Measurements from ENCODE around the gene MRPL37. TPM values are rescaled to one million over a fixed set of nuclear protein-coding genes. Genes with fewer than 3 reads are reported as not detected.

MRPL37 gene
- total and polyA plus RNA-seq, 7 donors, result 68.9 to 109 (median 100) TPM

DNA sequence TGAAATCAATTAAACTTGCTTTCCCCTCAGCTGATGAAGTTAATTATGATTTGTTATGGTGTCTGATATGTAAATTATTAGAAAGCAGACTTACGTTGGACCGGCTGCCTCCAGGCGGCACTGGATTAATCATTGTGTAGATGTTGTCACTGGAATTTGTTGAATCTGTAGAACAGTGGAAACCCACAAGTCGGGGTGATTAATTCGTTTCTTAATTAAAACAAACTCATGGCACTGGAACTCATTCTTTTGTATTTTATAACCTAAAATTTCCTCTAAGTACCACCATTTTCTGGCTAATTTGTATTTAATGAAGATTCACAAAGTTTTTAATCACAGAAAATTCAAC is 39.0 kb downstream of the MRPL37 start:
- 92 to 96% (median 95%) methylated on average over 5 of the region's 5 CpGs for WGBS, 3 donors
- intact Hi-C loops (cut with DNase I), result no loop called here
- DNase-seq, result no peak

DNA sequence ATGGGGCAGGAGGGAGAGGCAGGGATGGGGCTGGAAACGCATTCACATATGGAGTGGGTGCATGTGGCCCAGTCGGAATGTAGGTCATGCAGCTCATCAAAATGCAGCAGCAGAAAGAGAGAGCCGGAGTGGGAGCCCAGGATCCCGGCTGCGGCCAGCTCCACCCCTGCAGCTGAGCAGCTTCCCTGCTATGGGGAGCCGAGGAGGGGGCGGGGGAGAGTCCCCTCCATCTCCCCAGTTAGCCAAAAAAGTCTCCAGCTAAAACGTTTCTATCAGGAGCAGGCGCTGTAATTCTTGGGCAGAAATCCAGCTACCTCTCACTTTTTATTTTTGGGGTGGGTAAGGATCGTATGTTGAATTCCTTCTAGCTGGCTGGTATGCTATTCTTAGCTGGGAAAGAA is 39.7 kb downstream of the MRPL37 start:
- H3K27ac ChIP-seq, result no peak overlapping the region
- no peaks in the 10 kb centered on the region for H3K27me3 ChIP-seq (ENCODE audit: insufficient read depth in 3 of 3, low read length in 2 of 3)
- 66 to 87% (median 69%) methylated on average over 10 of the region's 10 CpGs for WGBS, 3 donors
- DNase-seq (no peak), ATAC-seq (peak in 1 of 4 donors; percentile 32)
- no peaks in the 10 kb centered on the region for H3K4me1 ChIP-seq
- intact Hi-C loops (cut with DNase I), result no loop called here
- no peak overlapping the region for H3K4me3 ChIP-seq
- TF ChIP-seq, protein P1, sequence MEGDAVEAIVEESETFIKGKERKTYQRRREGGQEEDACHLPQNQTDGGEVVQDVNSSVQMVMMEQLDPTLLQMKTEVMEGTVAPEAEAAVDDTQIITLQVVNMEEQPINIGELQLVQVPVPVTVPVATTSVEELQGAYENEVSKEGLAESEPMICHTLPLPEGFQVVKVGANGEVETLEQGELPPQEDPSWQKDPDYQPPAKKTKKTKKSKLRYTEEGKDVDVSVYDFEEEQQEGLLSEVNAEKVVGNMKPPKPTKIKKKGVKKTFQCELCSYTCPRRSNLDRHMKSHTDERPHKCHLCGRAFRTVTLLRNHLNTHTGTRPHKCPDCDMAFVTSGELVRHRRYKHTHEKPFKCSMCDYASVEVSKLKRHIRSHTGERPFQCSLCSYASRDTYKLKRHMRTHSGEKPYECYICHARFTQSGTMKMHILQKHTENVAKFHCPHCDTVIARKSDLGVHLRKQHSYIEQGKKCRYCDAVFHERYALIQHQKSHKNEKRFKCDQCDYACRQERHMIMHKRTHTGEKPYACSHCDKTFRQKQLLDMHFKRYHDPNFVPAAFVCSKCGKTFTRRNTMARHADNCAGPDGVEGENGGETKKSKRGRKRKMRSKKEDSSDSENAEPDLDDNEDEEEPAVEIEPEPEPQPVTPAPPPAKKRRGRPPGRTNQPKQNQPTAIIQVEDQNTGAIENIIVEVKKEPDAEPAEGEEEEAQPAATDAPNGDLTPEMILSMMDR (IDR thresholded peaks at IDR 0.05), result no peak
- peaks cover 0 to 69% of the 10 kb centered on the region in 2 donors for H3K36me3 ChIP-seq (ENCODE audit: insufficient read depth in 1 of 2, low read depth in 1 of 2)
- H3K9me3 ChIP-seq, result no peaks in the 10 kb centered on the region

More for the DNA sequence above, 39.0 kb downstream of the MRPL37 start:
- TF ChIP-seq, protein P1 (IDR thresholded peaks at IDR 0.05), result no peak
- Histone ChIP-seq H3K27ac (no peak overlapping the region), H3K36me3 (ENCODE audit: insufficient read depth in 1 of 2, low read depth in 1 of 2) (peaks cover 0 to 66% of the 10 kb centered on the region in 2 donors), H3K27me3 (ENCODE audit: insufficient read depth in 3 of 3, low read length in 2 of 3) (no peaks in the 10 kb centered on the region), H3K4me1 (no peaks in the 10 kb centered on the region), H3K4me3 (no peak overlapping the region), H3K9me3 (no peaks in the 10 kb centered on the region)
- ATAC-seq, result no peak

DNA sequence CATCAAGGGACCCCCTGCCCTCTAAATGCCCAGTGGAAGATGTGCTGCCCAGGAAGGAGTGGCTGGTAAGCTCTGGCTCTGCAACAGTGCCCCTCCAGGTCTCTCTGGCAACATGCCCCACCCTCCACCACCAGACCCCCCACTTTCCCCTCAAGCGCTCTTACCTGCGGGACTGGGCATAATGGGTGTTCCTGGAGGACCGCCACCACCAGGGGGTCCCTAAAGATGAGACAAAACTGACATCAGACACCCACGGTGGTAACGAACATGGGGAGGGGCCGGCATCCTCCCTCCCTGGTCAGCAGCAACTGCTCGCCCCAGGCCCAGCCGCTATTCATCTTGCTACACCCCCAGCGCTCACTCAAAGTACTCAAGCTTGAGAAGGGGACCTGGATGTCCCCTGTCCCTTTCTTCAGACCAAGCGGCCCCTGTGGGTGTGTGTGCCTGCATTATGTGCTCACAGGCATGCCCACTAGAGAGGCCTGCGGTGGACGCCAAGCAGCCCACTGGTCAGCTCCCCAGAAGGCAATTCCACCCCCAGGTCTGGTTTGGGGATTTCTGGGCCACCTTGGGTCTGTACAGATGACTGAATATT is 40.9 kb downstream of the MRPL37 start:
- H3K4me3 ChIP-seq, result no peak overlapping the region
- ATAC-seq (no peak), DNase-seq (no peak)
- TF ChIP-seq, protein P1 (IDR thresholded peaks at IDR 0.05), result no peak
- peaks cover 0 to 69% of the 10 kb centered on the region in 2 donors for H3K36me3 ChIP-seq (ENCODE audit: insufficient read depth in 1 of 2, low read depth in 1 of 2)
- intact Hi-C loops (cut with DNase I), result no loop called here
- 91 to 98% (median 95%) methylated on average over 9 to 12 of the region's 12 CpGs for WGBS, 3 donors
- no peak overlapping the region for H3K27ac ChIP-seq
- no peaks in the 10 kb centered on the region for H3K4me1 ChIP-seq
- no peaks in the 10 kb centered on the region for H3K9me3 ChIP-seq
- no peaks in the 10 kb centered on the region for H3K27me3 ChIP-seq (ENCODE audit: insufficient read depth in 3 of 3, low read length in 2 of 3)

DNA sequence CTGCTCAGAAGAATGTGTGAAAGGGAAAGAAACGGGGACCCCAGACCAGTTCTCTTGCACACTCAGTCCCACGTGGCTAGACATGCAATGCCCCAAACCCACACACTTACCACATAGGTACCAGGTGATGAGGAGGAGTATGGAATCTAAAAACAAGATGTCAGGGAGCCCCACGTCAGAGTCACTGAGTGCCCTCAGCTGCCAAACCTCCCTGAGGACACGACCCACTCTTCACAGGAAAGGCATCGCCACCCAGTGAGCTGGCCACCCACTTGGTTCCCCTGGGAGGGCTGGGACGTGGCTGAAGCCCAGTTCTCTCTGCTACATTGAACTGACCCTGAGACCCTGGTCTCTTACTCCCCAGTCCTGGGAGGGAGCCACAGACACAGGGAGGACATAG is 41.4 kb downstream of the MRPL37 start:
- H3K36me3 ChIP-seq (ENCODE audit: insufficient read depth in 1 of 2, low read depth in 1 of 2), result peaks cover 0 to 66% of the 10 kb centered on the region in 2 donors
- ATAC-seq, result no peak

More for the DNA sequence above, 41.4 kb downstream of the MRPL37 start:
- Histone ChIP-seq H3K27ac (no peak overlapping the region), H3K9me3 (no peaks in the 10 kb centered on the region), H3K27me3 (ENCODE audit: insufficient read depth in 3 of 3, low read length in 2 of 3) (no peaks in the 10 kb centered on the region), H3K4me3 (no peak overlapping the region), H3K4me1 (no peaks in the 10 kb centered on the region)
- TF ChIP-seq, protein P1 (IDR thresholded peaks at IDR 0.05), result no peak
- DNase-seq, result no peak
- intact Hi-C loops (cut with DNase I), result no loop called here
- WGBS, 3 donors, result 69 to 82% (median 80%) methylated on average over 6 of the region's 6 CpGs

Data from psoas muscle (tissue), 8 donors.